Muscle of arm (tissue), 12 donors: Measurements from ENCODE around the gene PLXNA4. TPM values are rescaled to one million over a fixed set of nuclear protein-coding genes. Genes with fewer than 3 reads are reported as not detected.

Experiments used
- DNase-seq: peaks from one replicate; pipeline ENCODE4 v3.0.0-alpha.2; 2013
- polyA plus RNA-seq, 12 donors: library from polyadenylated mRNA; unstranded; fragments of 120-200 nt; gene quantifications; one replicate each; pipeline ENCODE4 v1.2.1, GENCODE V29; 2013; ENCODE audit not compliant: insufficient read length in 12 of 12

Gene PLXNA4
- polyA plus RNA-seq, 12 donors: 1.8 to 8.4 (median 4.5) TPM; not detected in 1

DNA sequence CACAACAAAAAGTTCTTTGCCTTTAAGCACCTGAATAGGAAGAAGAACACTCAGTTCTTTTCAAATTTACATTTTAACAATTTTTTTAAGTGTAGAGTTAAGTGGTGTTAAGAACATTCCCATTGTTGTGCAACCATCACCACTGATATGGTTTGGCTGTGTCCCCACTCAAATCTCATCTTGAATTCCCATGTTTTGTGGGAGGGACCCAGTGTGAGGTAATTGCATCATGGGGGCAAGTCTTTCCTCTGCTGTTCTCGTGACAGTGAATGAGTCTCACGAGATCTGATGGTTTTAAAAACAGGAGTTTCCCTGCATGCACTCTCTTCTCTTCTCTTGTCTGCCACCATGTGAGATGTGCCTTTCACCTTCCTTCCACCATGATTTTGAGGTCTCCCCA, 155.7 kb downstream of the PLXNA4 start:
- DNase-seq: no peak

DNA sequence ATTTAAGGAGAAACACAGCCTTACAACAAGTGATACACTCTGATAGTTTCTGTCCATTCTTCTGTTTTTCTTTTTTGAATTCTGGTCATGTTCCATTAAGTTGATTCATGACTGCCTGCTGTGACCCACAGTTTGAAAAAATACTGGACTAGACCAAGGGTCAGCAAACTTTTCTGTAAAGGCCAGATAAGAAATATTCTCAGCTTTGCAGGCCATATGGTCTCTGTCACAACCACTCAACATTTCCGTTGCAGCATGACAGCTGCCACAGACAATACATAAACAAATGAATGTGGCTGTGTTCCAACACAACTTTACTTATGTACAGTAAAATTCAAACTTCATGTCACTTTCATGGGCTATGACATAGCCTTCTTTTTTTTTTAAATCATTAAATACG, 156.7 kb downstream of the PLXNA4 start:
- DNase-seq: no peak

DNA sequence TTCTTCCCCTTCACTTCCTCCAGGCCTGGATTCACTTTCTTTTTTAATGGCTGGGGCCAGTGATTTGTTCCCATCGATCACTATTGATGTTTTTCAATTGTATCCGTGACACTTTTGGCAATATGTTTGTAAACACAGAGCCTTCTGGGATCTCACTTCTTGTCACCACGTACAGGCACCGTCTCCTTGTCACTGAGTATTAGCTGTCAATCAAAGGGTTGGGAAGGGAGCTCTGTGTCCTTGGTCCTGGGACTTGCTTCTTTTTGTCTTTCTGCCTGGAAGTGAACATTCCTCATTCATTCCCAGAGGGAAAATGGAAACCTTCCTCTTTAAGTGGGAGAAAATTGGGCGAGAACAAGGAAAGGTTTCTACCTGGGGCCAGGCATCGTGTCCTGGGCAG, 157.4 kb downstream of the PLXNA4 start:
- DNase-seq: no peak

DNA sequence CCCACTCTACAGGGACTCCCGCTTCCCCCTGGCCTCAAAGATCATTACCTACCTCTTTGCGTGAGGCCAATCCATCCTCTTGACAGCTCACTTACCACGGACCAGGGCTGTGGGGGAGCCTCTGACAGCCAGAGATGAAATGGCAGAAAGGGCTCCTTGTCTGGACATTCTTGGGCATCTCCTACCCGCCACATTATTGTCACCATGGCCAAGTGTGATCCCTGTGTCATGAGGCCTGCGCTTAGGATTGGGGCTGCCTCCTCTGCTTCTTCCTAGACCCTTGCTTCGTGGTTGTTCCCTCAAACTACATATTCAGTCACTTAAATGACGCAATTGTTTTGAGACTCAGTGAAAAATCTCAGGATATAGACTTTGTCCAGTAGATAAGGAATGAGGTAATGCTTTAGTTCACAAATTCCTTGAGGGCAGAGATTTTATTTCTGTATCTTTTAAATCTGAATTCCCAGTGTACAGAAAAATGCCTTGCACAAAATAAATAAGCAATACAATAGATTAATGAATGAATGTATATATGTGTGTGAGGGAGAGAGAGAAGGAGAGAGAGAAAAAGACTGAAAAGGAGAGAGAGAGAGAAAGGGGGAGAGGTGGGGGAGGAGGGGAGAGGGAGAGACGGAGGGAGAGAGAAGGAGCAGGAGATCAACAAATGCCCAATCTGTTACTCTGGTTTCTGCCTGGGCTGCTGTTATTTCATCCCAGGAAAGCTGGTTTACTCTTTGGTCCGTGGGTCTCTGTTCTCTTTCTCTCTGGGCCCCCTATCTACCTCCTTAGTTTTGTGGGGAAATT, 159.0 kb downstream of the PLXNA4 start:
- no peak for DNase-seq

DNA sequence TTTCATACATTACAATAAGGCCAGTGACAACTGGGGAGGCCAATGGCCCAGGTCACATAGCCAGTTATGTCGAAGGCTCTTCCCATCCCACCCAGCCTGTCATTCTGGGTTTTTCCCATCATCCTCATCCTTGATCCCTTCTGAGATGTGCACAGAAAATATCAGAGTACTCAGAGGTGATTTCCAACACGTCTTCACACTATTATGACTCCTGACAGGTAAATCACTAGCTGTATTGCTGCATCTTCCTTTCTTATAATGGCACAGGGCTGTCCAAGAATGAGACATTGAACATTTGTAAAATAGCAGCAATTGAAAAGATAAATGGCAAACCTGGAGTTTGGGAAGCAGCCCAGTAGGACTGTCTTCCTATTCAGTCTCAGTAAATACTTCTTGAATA, 159.9 kb downstream of the PLXNA4 start:
- no peak for DNase-seq

DNA sequence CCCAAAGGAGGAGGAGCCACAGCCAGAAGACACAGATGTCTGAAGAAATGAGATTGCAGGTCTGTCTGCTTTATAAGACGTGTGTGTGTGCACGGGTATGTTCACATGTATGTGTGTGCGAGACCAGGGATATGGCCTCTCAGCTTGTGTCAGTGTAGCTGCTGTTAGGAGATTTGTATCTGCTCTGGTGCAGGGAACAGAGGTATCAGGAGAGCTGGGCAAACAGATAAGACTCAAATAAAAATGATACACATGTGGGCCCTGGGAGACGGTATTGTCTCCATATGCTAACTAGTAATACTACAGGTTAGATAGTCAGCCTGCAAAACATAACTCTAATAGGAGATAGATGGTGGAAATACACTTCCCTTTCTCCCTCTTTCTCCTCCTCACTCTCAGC, 161.0 kb downstream of the PLXNA4 start:
- no peak for DNase-seq

DNA sequence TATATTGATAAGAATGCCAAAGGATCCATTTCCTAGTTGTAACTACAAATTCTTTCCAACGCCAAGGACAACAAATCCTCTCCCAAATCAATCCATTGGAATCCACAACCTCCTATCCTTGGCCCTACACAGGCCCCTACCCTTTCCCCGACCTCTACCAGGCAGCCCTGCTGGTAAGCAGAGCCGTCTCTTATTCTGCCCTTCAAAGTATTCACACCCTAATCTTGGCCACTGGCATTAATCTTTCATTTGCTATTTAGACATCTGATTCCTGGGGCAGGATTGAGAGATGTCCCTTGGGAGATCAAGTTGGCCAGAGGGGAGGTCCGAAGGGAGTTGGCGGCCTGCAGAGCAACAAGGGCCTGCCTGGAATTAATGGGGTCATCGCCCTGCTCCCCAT, 161.4 kb downstream of the PLXNA4 start:
- DNase-seq: no peak

DNA sequence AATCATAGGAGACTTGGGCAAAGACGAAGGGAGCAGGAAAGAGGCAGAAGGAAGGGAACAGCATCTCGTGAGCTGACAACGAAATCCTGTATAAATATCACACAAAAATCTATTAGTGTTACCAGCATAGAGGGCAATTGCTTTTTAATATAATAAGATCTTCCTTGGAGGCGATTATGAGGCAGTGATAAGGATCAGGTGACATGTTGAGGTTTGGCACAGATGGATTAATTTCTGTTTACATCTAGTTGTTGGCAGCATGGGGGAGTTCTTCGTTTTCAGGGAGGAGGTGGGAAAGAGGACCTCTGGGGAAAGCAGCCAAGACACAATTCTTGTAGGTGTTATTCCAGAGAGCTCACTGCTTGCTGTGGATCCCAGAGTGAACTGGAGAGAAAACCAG, 163.8 kb downstream of the PLXNA4 start:
- no peak for DNase-seq

DNA sequence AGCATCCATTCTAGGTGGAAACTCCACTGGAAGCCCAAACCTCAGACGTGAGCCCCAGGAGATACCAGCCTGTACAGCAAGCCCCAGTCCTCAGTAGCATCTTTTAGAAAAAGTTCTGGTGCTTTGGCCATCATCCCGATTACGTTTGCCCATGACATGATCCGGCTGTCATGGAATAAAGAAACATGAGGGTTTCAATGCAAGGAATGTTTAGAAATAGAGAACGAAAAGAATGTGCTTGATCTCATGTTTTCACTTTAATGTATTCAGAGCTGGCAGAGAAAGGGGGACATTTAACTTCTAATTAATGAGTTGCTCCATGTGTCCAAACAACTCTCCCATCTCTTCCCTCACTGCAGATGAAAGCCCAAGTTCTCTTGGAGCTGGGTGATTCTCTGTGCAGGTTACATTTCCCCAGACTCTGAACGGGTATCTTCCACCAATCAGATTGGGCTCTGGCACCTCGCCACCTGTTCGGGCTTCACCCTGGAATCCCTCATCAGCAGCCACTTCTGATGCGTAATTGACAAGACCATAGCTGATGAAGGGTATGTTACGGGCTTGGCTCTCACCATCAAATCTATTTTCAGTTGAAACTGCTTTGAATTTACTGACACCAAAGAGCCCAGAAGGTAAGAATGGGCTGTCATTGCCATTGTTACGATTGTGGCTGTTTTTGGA, 165.3 kb downstream of the PLXNA4 start:
- no peak for DNase-seq

DNA sequence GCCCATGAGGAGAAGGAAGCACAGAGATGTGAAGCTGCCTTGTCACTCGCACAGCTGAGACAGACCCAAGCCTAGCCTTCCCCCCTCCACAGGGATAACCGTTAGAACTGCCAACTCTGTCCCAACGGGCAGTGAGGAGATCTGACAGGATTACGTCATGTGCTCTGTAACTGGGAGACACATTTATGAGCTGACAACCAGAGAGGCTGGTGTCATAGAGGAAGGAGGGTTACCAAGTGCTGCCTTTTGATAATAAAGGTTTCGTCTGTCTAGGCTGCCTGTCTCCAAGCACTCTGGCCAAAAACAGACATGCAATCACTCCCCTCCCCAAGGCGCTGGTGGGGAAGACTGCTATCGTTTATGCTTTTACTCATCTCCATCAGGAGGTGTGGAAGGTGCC, 165.9 kb downstream of the PLXNA4 start:
- DNase-seq: no peak

DNA sequence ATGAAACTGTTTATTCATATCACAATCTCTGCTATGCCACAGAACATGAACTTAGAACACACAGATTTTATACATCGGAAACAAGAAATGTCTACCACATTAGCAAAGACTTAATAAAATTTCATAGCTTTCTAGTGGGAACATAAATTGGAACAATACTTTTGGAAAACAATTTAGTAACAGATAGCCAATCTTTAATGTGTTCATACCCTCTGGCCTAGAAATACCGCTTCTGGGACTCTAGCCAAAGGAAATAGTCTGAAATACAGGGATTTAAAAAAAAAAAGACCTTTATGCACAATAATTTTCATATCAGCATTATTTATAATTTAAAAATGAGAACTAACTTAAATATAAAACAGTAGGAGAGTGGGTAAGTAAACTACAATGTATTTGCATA, 168.5 kb downstream of the PLXNA4 start:
- no peak for DNase-seq

DNA sequence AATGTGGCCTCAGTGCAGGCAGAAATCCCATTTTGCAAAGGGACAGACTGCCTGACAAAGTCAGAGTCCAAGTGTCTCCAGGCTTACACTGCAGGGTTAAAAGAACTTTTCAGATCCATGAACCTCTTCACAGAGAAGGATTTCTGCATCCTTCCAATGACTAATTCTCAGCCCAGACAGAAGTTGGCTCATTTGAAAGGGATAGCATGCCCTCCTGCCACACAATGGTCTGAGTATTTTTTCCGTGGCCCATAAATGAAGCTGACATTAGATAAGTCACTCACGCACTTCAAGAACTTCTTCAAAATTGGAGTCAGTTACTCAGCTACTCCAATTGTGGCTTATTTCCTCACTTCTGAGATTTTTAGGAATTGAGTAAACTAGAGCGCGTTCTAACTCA, 170.2 kb downstream of the PLXNA4 start:
- no peak for DNase-seq

DNA sequence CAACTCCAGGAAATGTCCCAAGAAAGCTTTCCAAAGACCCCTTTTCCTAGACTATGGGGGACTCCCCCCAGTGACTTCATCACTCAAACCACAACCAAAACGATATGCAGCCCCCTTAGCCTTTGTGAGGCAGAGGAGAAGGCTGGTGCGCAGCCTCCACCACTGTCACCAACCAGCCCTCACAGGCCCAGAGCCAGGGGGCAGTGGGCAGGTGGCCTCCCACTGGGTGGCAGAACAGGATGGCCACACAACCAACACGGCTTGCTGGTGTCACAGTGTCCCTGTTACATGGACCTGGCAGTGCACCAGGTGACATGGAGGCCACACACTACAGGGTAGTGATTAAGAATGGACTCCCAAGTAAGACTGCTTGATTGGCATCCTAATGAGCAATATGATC, 172.0 kb downstream of the PLXNA4 start:
- DNase-seq: no peak

DNA sequence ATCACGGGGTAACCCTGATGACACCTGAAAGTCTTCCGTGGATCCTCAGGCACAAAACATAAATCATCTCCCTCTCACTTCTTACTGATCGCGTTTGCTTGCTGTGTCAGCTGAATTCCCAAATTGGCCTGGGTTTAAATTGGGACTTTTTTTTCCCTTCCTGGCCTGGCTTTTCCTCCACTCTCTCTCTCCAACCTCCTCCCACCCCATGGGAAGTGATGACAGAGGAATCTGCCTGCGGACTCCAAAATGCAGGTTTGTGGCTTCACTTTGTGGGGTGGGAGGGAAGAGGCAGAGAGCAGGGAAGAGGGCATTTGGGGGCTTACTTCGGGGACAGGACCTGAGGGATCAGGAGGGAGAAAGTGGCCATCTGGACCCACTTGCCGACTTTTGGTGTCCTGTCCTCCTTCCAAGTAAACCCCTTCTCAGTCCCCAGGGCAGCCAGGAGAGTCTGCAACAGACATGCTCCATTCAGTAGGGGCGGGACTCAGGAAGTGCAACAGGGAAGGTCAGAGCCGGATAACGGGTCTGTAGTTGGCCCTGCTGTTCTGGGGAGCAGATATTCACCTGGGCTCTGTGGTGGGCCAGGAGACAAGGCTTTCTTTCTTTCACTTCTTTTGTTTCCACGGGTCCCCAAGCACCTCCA, 172.7 kb downstream of the PLXNA4 start:
- no peak for DNase-seq

DNA sequence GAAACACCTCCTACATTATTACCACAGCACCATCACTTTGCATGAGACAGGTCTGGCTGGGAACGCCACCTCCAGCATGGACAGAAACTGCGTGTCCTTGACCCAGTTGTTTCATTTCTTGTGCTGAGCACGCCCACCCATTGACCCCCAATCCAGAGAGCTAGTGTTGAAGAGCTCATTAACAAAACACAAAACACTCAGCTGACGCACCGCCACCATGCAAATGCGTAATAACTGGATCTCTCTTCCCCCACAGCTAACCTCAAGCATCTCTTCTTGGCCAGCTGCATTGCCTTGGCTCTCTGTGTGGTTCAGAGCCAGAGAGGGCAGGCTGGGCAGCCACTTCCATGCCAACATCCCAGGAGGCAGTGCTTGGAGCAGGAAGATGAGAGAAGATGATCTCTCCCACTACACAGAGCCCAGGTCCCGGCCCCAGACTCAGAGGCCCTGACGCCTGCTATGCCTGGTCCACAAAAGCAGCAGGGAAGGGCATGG, 173.5 kb downstream of the PLXNA4 start:
- no peak for DNase-seq

DNA sequence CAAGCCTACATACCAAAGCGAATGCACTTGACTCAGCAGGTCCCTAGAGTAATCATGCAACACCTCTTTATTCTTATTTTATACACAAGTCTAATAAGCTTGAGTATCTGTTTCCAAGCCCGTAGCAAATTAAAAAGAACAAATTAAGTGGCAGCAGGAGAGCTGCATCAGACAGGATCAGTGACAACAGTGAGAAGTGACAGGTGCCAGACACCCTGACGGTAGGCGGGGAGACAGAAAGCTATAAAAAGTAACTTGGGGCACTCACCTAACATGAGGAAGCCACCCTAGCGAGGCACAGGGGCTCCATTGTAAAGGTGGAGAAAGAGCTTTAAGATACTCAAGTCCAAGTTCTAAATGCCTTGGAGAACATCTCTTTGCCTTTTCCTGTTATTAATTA, 174.2 kb downstream of the PLXNA4 start:
- DNase-seq: no peak

DNA sequence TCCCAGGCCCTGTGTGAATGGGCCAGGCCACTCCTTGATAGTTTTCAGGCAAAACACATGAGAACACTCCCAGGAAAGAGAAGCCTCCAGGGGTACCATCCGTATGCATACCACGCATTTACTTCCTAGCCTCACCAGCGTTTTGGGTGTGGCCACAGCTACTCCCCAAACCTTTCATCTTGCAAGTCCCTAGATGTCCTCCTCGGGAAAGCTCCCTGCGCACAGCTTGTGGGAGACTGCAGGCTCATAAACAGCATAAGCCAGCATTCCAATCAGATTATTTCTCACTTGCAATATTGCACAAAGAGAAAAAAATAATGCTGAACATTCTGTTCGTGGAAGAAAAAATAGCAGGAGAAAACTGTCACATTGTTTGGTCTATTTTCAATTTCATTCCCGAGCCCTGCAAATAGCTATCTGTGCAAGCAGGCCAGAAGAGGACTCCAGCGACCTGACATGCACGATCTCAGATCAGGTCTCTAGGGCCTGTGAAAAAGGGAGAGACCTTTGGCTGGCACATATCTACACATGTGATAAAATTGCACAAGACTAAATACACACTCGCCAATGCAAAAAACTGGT, 175.6 kb downstream of the PLXNA4 start:
- no peak for DNase-seq

DNA sequence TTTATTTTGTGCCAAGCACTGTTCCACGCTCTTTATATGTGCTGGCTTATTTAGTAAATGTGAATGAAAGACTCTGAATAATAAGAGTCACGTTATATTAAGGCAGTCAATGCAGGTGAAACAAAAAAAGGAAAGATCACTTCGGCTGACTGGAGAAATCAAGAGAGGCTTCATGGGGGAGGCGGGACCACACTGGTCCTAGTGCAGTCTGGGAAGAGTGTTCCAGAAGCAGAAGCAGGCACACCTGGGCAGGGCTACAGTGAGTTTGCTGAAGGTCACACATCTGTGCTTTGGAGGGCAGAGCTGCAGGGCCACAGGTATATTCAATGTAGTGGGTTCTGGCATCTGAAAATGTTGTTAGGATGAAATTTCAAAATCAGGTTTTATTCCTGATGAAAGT, 176.9 kb downstream of the PLXNA4 start:
- no peak for DNase-seq

DNA sequence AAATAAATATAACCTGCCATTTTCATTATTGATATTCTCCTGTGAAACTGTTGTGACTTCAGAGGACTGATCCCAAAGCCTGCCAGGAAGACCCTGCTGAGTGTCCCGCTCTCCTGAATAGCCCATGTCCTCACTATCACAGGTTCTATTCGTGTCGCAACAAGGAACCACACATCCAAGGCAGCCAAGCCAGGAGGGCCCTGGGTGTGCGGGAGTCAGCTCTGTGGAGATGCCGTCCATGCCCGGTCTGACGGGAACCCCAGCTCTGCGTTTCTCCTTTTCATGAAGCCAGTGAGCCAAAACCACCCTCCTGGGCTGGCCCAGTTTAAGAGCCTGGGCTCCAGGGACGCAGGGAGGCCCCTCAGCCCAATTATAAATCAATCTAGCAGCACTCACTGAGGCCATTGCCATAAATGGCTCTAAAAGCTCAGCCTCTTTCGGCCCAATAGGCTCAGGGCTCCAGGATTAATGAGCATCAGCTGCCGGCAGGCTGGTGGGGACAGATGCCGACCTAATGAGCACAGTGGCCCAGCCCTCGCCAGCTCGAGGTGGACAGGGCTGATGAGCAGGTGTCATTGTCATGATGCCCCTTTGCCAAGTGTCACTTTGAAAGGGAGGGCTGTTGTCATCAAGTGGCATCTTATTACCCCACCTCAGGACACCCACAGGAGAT, 177.9 kb downstream of the PLXNA4 start:
- DNase-seq: no peak

DNA sequence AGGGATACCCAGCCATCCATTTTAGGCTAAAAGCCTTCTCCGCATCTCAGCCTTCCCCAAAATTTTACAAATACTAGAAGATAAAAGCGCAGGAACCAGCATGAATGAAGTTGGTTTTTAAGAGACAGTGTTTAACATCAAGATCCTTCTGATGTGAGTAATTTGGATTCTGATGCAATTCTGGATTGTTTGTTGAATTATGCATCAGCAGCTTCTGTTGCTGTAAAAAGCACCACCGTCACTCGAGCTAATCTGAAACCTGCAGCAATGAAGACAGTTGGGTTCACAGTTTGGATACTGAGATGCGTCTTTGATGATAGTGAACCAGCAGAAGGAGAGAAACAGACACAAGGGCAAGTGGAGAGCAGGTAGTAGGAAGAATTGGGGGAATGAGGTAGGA, 179.2 kb downstream of the PLXNA4 start:
- DNase-seq: no peak

DNA sequence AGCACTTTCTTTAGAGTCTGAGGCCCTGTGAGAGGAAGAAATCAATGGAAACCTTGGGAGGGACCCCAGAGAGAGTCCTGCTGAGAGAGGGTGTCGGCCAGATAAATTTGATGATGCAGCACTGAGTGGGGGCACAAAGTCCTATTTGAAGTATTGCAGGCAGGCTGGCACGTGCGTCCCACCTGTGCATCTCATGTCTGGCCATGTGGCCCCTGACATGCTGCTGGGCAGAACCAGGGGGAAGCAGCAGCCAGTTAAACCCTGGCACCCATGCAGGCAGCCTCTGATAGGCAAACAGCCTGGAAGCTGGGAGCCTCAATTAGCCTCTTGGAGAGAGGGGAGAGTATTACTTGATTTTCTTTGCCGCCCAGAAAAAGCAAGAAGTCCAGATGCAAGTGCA, 180.9 kb downstream of the PLXNA4 start:
- no peak for DNase-seq
